ENCODE data around the gene MARCHF6. TPM values are rescaled to one million over a fixed set of nuclear protein-coding genes. Genes with fewer than 3 reads are reported as not detected.
"Not testable (repeated sequence)": the region's sequence is repeated elsewhere in the genome, so short reads cannot be mapped to it uniquely, and the experiment has no call there.

MARCHF6 gene
- polyA plus RNA-seq, 3 donors = 24.0 to 90.1 (median 31.0) TPM

DNA sequence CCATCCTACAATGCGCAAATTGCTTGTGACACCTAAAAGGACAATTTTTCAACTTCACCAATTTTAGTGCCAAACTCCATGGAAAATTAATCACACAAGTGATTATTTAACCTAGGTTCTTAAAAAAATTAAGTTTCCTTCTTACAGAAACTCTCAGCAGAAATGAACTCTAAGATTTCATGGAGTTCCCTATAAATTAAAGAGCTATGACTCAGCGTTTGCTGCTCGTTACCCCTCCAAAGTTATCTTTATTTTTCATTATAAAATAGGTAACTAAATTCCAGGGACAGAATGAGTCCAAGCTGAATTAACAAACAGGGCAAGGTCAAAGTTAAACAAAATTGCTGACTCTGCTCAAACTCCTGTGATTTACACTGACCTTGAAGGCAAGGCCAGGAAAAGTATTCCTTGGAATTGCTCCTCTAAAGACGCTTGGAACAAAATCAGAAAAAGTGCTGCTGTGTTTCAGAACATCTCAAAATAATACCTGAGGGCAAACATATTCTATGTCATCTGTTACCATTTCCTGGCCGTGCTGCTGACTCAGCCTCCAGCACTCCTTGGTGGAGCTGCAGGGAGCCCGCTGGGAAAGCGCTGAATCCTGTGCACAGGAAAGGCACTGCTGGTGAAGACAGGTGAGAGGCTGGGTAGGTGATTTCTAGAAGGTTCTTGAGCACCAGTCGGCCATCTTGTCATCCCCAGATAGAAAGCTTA is 43.3 kb upstream of the MARCHF6 start:
- DNase-seq = no peak
- 43% methylated on average over 1 of the region's 8 CpGs for WGBS (ENCODE audit: insufficient coverage)
- H3K9me3 ChIP-seq (replicated peaks in 1 of 2; ENCODE audit: control insufficient read depth in 1 of 2, insufficient read depth in 1 of 2, low read length in 2 of 2) = no peaks in the 10 kb centered on the region
- H3K4me1 ChIP-seq (ENCODE audit: control insufficient read depth in 1 of 2, insufficient read depth in 2 of 2, low read length in 2 of 2) = peaks cover 4 to 6% of the 10 kb centered on the region in 2 donors
- Mint-ChIP-seq H3K27me3 (ENCODE audit: low read depth in 3 of 3) (peaks cover 2 to 20% (median 14%) of the 10 kb centered on the region in 3 donors), H3K4me1 (peaks cover 24% of the 10 kb centered on the region), H3K27ac (peak overlapping the region in 1 of 7 donors; percentile 48), H3K36me3 (peaks cover 0 to 4% of the 10 kb centered on the region in 2 donors), H3K4me3 (no peak overlapping the region), H3K9me3 (peaks cover 0 to 3% (median 0%) of the 10 kb centered on the region in 7 donors)
- H3K36me3 ChIP-seq (replicated peaks in 1 of 2; ENCODE audit: control insufficient read depth in 1 of 2, insufficient read depth in 2 of 2, low read length in 2 of 2) = no peaks in the 10 kb centered on the region
- intact Hi-C loops (cut with micrococcal nuclease) = no loop called here
- no peak overlapping the region for H3K27ac ChIP-seq (ENCODE audit: low read depth in 1 of 2, low read length in 2 of 2)
- H3K4me2 ChIP-seq (replicated peaks; ENCODE audit: extremely low read depth, low read length, poor library complexity, severe bottlenecking) = no peak overlapping the region
- no peak overlapping the region for H3K9ac ChIP-seq (ENCODE audit: insufficient read depth, low read length, poor library complexity, severe bottlenecking)
- no peak overlapping the region for H3K4me3 ChIP-seq (replicated peaks in 1 of 3; ENCODE audit: low read depth in 2 of 3, low read length in 3 of 3)
- peaks cover 0 to 3% of the 10 kb centered on the region in 2 donors for H3K27me3 ChIP-seq (ENCODE audit: control insufficient read depth in 2 of 2, insufficient read depth in 2 of 2, low read length in 2 of 2)
- no peaks in the 10 kb centered on the region for H4K20me1 ChIP-seq (ENCODE audit: insufficient read depth, low read length)
- TF ChIP-seq, protein P1, sequence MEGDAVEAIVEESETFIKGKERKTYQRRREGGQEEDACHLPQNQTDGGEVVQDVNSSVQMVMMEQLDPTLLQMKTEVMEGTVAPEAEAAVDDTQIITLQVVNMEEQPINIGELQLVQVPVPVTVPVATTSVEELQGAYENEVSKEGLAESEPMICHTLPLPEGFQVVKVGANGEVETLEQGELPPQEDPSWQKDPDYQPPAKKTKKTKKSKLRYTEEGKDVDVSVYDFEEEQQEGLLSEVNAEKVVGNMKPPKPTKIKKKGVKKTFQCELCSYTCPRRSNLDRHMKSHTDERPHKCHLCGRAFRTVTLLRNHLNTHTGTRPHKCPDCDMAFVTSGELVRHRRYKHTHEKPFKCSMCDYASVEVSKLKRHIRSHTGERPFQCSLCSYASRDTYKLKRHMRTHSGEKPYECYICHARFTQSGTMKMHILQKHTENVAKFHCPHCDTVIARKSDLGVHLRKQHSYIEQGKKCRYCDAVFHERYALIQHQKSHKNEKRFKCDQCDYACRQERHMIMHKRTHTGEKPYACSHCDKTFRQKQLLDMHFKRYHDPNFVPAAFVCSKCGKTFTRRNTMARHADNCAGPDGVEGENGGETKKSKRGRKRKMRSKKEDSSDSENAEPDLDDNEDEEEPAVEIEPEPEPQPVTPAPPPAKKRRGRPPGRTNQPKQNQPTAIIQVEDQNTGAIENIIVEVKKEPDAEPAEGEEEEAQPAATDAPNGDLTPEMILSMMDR (IDR thresholded peaks at IDR 0.05) = no peak
- no peak overlapping the region for H2AFZ ChIP-seq (ENCODE audit: insufficient read depth, low read depth, low read length, poor library complexity, severe bottlenecking)
- H3K79me2 ChIP-seq (ENCODE audit: insufficient read depth, low read length) = no peaks in the 10 kb centered on the region

GRCh38 chr5:10310835-10311570 is 42.5 kb upstream of the MARCHF6 start:
- not testable (repeated sequence) for H2AFZ ChIP-seq (ENCODE audit: insufficient read depth, low read depth, low read length, poor library complexity, severe bottlenecking)

More at GRCh38 chr5:10310835-10311570, 42.5 kb upstream of the MARCHF6 start:
- H3K4me3 Mint-ChIP-seq; H3K27me3 ChIP-seq (ENCODE audit: control insufficient read depth in 2 of 2, insufficient read depth in 2 of 2, low read length in 2 of 2); H3K36me3 ChIP-seq (replicated peaks in 1 of 2; ENCODE audit: control insufficient read depth in 1 of 2, insufficient read depth in 2 of 2, low read length in 2 of 2); H3K4me3 ChIP-seq (replicated peaks in 1 of 3; ENCODE audit: low read depth in 2 of 3, low read length in 3 of 3); H3K4me2 ChIP-seq (replicated peaks; ENCODE audit: extremely low read depth, low read length, poor library complexity, severe bottlenecking); H3K9me3 Mint-ChIP-seq; DNase-seq; H4K20me1 ChIP-seq (ENCODE audit: insufficient read depth, low read length); H3K36me3 Mint-ChIP-seq; H3K9me3 ChIP-seq (replicated peaks in 1 of 2; ENCODE audit: control insufficient read depth in 1 of 2, insufficient read depth in 1 of 2, low read length in 2 of 2); H3K4me1 ChIP-seq (ENCODE audit: control insufficient read depth in 1 of 2, insufficient read depth in 2 of 2, low read length in 2 of 2); H3K9ac ChIP-seq (ENCODE audit: insufficient read depth, low read length, poor library complexity, severe bottlenecking); H3K79me2 ChIP-seq (ENCODE audit: insufficient read depth, low read length); H3K27ac ChIP-seq (ENCODE audit: low read depth in 1 of 2, low read length in 2 of 2); intact Hi-C loops (cut with micrococcal nuclease): not testable (repeated sequence)
- peaks cover 24% of the 10 kb centered on the region for H3K4me1 Mint-ChIP-seq
- peak overlapping the region in 1 of 7 donors; percentile 32 for H3K27ac Mint-ChIP-seq
- peaks cover 2 to 20% (median 14%) of the 10 kb centered on the region in 3 donors for H3K27me3 Mint-ChIP-seq (ENCODE audit: low read depth in 3 of 3)
- WGBS (ENCODE audit: insufficient coverage) = 81% methylated on average over 3 of the region's 8 CpGs

Measured in CD14-positive monocyte (primary cell).